LNCaP clone FGC (cell line): ENCODE results near the gene HOXA1.

ENCODE experiments used
- DNase-seq: peaks from one replicate; pipeline ENCODE4 v3.0.0-alpha.2; 2011; ENCODE audit warnings: low read depth
- H3K4me3 ChIP-seq: 2 replicates; pipeline ENCODE4 v1.5.1; 2011; ENCODE audit warnings: mild to moderate bottlenecking, low read depth, low read length, control low read depth
- CTCF ChIP-seq: IDR thresholded peaks from 2 replicates; pipeline ENCODE4 v1.5.1; 2012; ENCODE audit warnings: mild to moderate bottlenecking; ENCODE audit not compliant: control insufficient read depth, insufficient read depth; ENCODE audit errors: extremely low read depth

HOXA1 gene

GRCh38 chr7:27103489-27104226, 7.9 kb upstream of the HOXA1 start:
- no peak for TF ChIP-seq CTCF
- no peak for DNase-seq
- no peak overlapping the region for H3K4me3 ChIP-seq

GRCh38 chr7:27102581-27103442, 7.0 kb upstream of the HOXA1 start, which contains the start of gene HOXA2:
Gene HOXA2 (minus strand): TSS chr7:27102683. CDS start chr7:27102500, 183 bp downstream.
- H3K4me3 ChIP-seq = no peak within 1 kb of the TSS
- DNase-seq = no peak
- TF ChIP-seq CTCF = no peak

- no peak overlapping the region for H3K4me3 ChIP-seq
- DNase-seq = no peak
- no peak for TF ChIP-seq CTCF
Observed at GRCh38 chr7:27101957-27102580, 6.3 kb upstream of the HOXA1 start.

- H3K4me3 ChIP-seq = no peak overlapping the region
- DNase-seq = no peak
- TF ChIP-seq CTCF = no peak
Observed at GRCh38 chr7:27101171-27101956, 5.6 kb upstream of the HOXA1 start.

- no peak for DNase-seq
- TF ChIP-seq CTCF = no peak
- H3K4me3 ChIP-seq = no peak overlapping the region
Observed at GRCh38 chr7:27100694-27101170, 4.9 kb upstream of the HOXA1 start.
